ENCODE data around the gene RNLS.

RNLS gene

DNA sequence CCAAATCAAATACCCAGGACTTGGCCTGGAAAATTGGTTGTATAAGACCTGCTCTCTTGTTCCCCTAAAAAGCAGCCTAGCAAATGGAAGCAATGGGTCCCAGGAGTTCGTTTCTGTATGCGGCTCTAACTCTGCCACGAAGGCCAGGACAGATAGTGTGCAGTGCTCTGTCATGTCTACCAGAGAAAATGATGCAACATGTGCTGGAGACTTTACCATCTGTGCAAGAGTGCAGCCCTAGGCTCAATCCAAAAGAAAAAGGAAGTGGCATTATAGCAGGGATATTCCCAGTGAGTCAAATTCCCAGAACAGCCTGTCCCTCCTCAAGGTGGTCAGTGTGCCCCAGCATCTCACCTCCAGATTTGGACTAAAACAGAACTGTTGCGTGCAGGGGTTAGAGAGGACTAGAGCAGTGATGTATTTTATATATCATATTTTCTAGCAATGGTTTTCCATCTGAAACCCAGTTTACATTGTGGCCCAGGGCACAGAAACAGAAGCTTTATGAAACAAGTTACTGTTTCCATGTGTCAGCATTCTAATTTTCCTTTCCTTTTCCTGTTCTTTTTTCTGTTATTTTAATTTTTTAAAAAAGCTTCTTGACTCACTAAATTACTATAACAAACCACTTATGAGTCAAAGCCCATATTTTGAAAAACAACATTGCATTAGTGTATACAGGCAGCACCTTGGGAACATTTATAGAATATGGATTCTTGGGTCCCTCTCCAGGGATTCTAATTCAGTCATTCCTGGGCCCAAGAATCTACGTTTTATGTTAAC is 311.2 kb downstream of the RNLS start:
- no peak for DNase-seq (ENCODE audit: low spot score in 2 of 2)
- no peaks in the 10 kb centered on the region for H3K27me3 ChIP-seq (ENCODE audit: low read depth)
- no peaks in the 10 kb centered on the region for H3K9me3 ChIP-seq
- in situ Hi-C loops (cut with MboI; ENCODE audit: low sequenced_read_pairs), result no loop called here
- H3K36me3 ChIP-seq (replicated peaks), result no peaks in the 10 kb centered on the region
- no peak overlapping the region for H3K4me3 ChIP-seq
- no peaks in the 10 kb centered on the region for H3K4me1 ChIP-seq

DNA sequence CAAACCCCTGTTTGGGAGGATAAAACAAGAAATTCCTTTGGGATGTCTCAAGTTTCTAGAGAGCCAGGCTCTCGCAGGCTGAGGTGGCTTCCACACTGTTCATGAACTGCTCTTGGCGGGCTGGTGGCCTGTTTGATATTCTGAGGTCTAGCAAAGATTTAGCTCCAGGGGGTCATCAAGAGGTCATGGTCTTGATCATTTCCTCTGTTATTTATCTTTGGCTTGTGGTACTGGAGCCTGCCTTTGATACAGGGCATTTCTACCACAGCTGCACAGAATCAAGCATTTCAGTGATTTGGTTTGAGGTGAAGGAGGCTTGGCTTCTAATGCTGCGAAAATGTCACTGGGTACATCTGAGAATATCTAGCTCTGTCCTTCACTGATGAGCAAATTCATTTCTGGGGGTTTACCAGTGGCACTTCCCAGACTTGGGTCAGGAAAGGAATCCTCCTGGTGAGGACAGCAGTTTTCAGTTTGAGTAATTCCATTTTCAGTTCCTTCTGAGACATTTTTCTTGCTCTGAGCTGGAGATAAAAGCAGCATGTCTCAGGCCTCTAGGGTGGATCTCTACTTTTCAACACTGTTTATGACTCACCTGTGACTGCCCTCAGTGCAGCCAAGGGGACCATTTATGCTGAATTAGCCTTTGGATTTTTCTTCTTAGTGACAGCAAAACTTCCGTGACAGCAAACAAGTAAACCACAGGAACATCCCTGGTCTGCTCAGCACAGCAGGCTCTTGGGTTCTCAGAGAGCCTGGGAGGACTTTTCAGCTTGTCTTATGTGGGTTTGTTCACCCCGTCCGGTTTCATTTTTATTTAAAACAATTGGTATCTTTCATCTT is 312.0 kb downstream of the RNLS start:
- Histone ChIP-seq H3K4me3 (no peak overlapping the region), H3K9me3 (no peaks in the 10 kb centered on the region), H3K4me1 (no peaks in the 10 kb centered on the region), H3K36me3 (replicated peaks) (no peaks in the 10 kb centered on the region), H3K27me3 (ENCODE audit: low read depth) (no peaks in the 10 kb centered on the region)
- in situ Hi-C loops (cut with MboI; ENCODE audit: low sequenced_read_pairs), result no loop called here
- DNase-seq (ENCODE audit: low spot score in 2 of 2), result no peak

- H3K9me3 ChIP-seq, result no peaks in the 10 kb centered on the region
- H3K4me3 ChIP-seq, result no peak overlapping the region
- H3K4me1 ChIP-seq, result no peaks in the 10 kb centered on the region
- DNase-seq (ENCODE audit: low spot score in 2 of 2), result no peak
- no peaks in the 10 kb centered on the region for H3K36me3 ChIP-seq (replicated peaks)
- no peaks in the 10 kb centered on the region for H3K27me3 ChIP-seq (ENCODE audit: low read depth)
- in situ Hi-C loops (cut with MboI; ENCODE audit: low sequenced_read_pairs), result no loop called here
These were observed 312.9 kb downstream of the RNLS start for GRCh38 chr10:88270061-88270808.

DNA sequence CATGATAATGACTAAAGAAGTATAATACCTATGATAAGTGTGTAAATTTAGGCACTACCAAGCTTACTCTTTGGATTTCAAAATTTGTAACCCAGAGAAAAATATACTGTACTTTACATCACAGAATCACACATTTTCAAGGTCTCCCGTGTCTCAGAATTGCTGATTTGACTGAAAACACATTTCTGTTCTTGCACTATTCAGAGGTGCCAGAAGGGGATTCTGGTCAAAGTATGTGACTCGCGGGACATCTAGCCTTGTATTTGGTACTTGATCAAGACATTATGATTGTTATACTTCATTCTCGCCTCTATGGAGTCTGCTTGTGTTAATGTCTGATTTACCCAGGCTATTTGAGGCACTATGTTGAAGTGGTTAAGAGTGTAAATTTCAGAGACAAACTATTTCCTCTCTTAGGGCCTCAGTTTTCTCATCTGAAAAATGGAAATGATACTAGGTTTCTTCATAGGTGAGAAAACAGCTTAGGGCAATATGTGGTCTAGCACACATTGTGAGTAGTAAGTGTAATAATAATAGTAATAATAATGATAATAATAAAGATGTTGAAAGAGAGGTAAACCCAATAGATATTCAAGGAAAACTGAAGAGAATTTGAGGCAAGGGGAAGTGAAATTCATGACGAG is 320.4 kb downstream of the RNLS start:
- H3K4me1 ChIP-seq, result no peaks in the 10 kb centered on the region; the same call in none of the 2 replicates
- H3K27me3 ChIP-seq (ENCODE audit: low read depth), result no peaks in the 10 kb centered on the region
- no peak overlapping the region for H3K4me3 ChIP-seq
- in situ Hi-C loops (cut with MboI; ENCODE audit: low sequenced_read_pairs), result no loop called here
- no peaks in the 10 kb centered on the region for H3K36me3 ChIP-seq (replicated peaks)
- no peaks in the 10 kb centered on the region for H3K9me3 ChIP-seq
- no peak for DNase-seq (ENCODE audit: low spot score in 2 of 2)

GRCh38 chr10:88261152-88261551 is 322.0 kb downstream of the RNLS start:
- H3K4me3 ChIP-seq, result no peak overlapping the region
- DNase-seq (ENCODE audit: low spot score in 2 of 2), result no peak
- no peaks in the 10 kb centered on the region for H3K27me3 ChIP-seq (ENCODE audit: low read depth)
- H3K4me1 ChIP-seq, result no peaks in the 10 kb centered on the region; the same call in none of the 2 replicates
- in situ Hi-C loops (cut with MboI; ENCODE audit: low sequenced_read_pairs), result no loop called here
- no peaks in the 10 kb centered on the region for H3K36me3 ChIP-seq (replicated peaks)
- no peaks in the 10 kb centered on the region for H3K9me3 ChIP-seq

GRCh38 chr10:88260329-88261051 is 322.6 kb downstream of the RNLS start:
- no peak for DNase-seq (ENCODE audit: low spot score in 2 of 2)
- Histone ChIP-seq H3K4me1 (no peaks in the 10 kb centered on the region; the same call in none of the 2 replicates), H3K36me3 (replicated peaks) (no peaks in the 10 kb centered on the region), H3K4me3 (no peak overlapping the region), H3K27me3 (ENCODE audit: low read depth) (no peaks in the 10 kb centered on the region), H3K9me3 (no peaks in the 10 kb centered on the region)
- in situ Hi-C loops (cut with MboI; ENCODE audit: low sequenced_read_pairs), result no loop called here

DNA sequence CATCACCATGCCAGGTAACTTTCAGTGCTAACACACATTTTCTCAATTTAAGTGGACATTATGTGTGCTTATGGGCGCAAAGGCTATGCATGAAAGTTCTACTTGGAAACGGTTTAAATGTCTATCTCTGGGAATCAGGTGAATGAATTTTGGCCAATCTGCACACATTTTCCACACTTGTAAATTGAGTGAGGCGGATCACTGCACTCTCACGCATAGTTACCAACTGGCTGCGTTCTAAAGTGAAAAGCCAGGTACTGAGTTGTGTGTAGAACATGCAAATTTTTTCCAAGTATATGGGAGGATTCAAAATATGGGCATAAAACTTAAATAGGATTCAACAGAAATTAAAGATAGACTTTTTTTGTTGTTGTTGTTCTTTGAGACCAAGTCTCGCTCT is 323.7 kb downstream of the RNLS start:
- H3K4me1 ChIP-seq, result no peaks in the 10 kb centered on the region; the same call in none of the 2 replicates
- H3K27me3 ChIP-seq (ENCODE audit: low read depth), result no peaks in the 10 kb centered on the region
- H3K9me3 ChIP-seq, result no peaks in the 10 kb centered on the region
- DNase-seq (ENCODE audit: low spot score in 2 of 2), result no peak
- H3K4me3 ChIP-seq, result no peak overlapping the region
- in situ Hi-C loops (cut with MboI; ENCODE audit: low sequenced_read_pairs), result no loop called here
- H3K36me3 ChIP-seq (replicated peaks), result no peaks in the 10 kb centered on the region

DNA sequence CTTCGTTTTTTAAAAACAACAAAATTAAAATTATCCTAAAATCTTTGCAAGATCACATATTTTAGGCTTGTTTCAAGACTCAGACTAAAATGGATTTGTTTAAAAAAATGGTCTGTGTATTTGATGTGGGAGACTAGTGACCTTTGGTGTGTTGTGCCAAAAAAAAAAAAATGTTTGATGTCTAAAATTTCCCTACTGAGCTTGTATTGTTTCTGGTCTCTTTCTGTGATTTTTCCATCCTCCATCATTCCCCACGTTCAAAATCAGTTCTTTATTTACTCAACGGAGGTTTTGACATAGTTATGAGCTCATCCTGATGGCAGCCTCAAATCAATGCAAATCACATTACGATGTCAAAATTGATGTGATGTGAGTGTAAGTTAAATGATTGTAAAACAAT is 326.2 kb downstream of the RNLS start:
- no peak for DNase-seq (ENCODE audit: low spot score in 2 of 2)
- H3K27me3 ChIP-seq (ENCODE audit: low read depth), result no peaks in the 10 kb centered on the region
- H3K36me3 ChIP-seq (replicated peaks), result no peaks in the 10 kb centered on the region
- H3K4me1 ChIP-seq, result no peaks in the 10 kb centered on the region; the same call in 1 of the 2 replicates
- no peaks in the 10 kb centered on the region for H3K9me3 ChIP-seq
- in situ Hi-C loops (cut with MboI; ENCODE audit: low sequenced_read_pairs), result no loop called here
- H3K4me3 ChIP-seq, result no peak overlapping the region

DNA sequence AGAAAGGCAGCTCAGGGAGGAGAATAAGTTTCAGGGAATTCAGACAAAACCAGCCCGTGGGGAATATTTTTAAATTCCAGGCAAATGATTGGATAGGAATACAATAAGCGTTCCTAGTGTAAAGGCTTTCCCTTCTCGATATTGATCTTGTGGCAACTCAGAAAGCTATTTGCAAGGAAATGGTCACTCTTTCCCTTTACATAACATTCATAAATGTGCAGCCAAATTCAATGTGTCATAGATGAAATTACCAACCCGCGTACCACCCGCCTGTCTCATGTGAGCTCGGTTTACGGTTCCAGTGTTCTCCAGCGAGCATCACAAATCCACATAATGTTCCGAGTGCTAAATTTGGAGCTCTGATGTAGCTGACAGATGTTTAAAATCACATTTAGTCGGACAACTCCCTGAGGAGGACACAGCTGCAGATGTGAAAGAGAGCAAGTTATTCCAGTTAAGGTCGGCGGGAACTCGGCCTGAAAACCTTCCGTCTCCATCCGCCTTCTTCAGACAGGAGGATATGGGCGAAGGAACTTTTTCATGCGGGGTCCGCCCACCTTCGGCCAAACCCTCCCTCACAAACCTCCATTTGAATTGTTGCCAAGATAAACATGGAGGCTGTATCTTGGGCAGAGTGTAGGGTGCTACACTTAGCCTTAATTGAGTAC is 327.0 kb downstream of the RNLS start:
- no peak for DNase-seq (ENCODE audit: low spot score in 2 of 2)
- in situ Hi-C loops (cut with MboI; ENCODE audit: low sequenced_read_pairs), result no loop called here
- Histone ChIP-seq H3K36me3 (replicated peaks) (no peaks in the 10 kb centered on the region), H3K27me3 (ENCODE audit: low read depth) (no peaks in the 10 kb centered on the region), H3K9me3 (no peaks in the 10 kb centered on the region), H3K4me3 (no peak overlapping the region), H3K4me1 (no peaks in the 10 kb centered on the region; the same call in 1 of the 2 replicates)

DNA sequence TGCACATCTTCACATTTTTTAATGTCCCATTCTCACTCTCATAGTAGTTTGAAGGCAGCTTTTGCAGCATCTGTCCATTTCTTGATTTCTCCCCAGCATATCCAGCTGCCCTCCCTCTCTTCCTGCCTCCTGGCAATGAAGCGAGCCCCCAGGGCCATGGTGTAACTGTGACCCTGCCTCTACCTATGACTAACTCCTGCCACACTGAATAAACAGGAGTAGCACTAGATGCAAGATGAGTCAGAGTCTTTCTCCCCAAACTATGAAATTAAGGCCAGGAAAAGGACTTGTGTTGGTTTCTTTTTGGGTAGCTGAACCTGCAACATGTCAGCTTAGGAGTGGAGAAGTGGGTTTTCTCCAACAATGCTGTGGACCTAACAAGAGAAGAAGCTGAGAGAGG is 329.0 kb downstream of the RNLS start:
- no peak for DNase-seq (ENCODE audit: low spot score in 2 of 2)
- Histone ChIP-seq H3K36me3 (replicated peaks) (no peaks in the 10 kb centered on the region), H3K9me3 (no peaks in the 10 kb centered on the region), H3K4me3 (no peak overlapping the region), H3K27me3 (ENCODE audit: low read depth) (no peaks in the 10 kb centered on the region), H3K4me1 (peaks cover 4% of the 10 kb centered on the region; the same call in 1 of the 2 replicates)
- in situ Hi-C loops (cut with MboI; ENCODE audit: low sequenced_read_pairs), result no loop called here

GRCh38 chr10:88253622-88254021 is 329.5 kb downstream of the RNLS start:
- H3K4me1 ChIP-seq, result peaks cover 4% of the 10 kb centered on the region; the same call in 1 of the 2 replicates
- no peaks in the 10 kb centered on the region for H3K9me3 ChIP-seq
- no peak overlapping the region for H3K4me3 ChIP-seq
- H3K27me3 ChIP-seq (ENCODE audit: low read depth), result no peaks in the 10 kb centered on the region
- DNase-seq (ENCODE audit: low spot score in 2 of 2), result peak in 1 of 2 experiments; percentile 17
- H3K36me3 ChIP-seq (replicated peaks), result no peaks in the 10 kb centered on the region
- in situ Hi-C loops (cut with MboI; ENCODE audit: low sequenced_read_pairs), result no loop called here

GRCh38 chr10:88253128-88253527 is 330.0 kb downstream of the RNLS start:
- in situ Hi-C loops (cut with MboI; ENCODE audit: low sequenced_read_pairs), result no loop called here
- H3K4me3 ChIP-seq, result no peak overlapping the region
- H3K4me1 ChIP-seq, result peaks cover 4% of the 10 kb centered on the region; the same call in 1 of the 2 replicates
- no peaks in the 10 kb centered on the region for H3K9me3 ChIP-seq
- DNase-seq (ENCODE audit: low spot score in 2 of 2), result no peak
- no peaks in the 10 kb centered on the region for H3K36me3 ChIP-seq (replicated peaks)
- H3K27me3 ChIP-seq (ENCODE audit: low read depth), result no peaks in the 10 kb centered on the region
